HFF-Myc (cell line): Measurements from ENCODE around the gene WNT9B.
A peak's percentile ranks its signal among the peaks of the same experiment; 100 is the strongest.

Experiments
- DNase-seq: peaks from one replicate; pipeline ENCODE4 v3.0.0-alpha.2; 2011; ENCODE audit warnings: low read depth; ENCODE audit errors: extremely low read depth
- H3K4me3 ChIP-seq: replicated peaks from 2 replicates; pipeline ENCODE4 v1.5.1; 2011; ENCODE audit warnings: low read depth, mild to moderate bottlenecking, control low read depth, low read length
- TF ChIP-seq, protein P1 (sequence below): IDR thresholded peaks from 2 replicates; pipeline ENCODE4 v1.5.1; 2012; ENCODE audit warnings: mild to moderate bottlenecking, low read depth, low read length, control low read depth; ENCODE audit errors: missing control alignments

The WNT9B gene

DNA sequence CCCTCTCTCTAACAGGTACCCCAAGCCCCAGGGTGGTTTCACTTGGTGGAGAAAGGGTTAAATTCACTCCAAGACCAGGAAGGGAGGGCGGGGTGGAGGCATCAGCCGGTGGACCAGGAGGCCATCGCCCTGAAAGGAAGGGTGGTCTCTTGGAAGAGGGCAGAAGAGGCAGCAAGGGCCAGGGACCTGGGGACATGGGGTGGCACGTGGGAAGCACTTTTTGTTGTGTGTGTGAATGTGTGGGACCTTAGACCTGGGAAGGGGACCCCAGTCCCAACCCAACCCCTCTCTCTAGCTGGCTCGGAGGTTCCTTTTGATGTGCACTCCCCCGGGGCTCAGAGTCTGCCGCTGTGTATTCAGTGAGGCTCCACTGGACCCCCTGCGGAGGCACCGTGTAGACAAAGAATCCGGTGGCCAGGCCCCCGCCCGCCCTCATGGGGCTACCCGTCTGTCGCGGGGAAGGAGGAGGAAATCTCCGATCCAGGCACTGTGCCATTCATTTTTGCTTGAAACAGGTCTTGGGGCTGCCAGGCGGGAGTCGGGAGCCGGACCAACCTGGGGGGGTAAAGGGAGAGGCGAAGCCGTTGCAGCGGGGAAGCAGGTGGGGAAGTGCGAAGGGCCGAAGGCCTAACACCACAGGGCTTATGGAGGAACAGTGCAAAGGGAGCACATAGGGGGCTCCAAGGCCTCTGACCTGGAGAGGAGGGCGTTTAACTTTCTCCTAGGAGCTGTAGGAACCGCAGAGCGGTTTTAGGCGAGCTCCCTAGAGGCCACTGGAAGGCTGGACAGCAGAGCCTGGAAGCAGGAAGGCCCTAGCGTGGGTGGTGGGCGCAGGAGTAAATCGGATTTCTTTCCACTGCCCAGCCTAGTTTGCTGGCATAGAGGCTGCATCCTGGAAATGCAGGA is 29.6 kb upstream of the WNT9B start:
- TF ChIP-seq, protein P1, sequence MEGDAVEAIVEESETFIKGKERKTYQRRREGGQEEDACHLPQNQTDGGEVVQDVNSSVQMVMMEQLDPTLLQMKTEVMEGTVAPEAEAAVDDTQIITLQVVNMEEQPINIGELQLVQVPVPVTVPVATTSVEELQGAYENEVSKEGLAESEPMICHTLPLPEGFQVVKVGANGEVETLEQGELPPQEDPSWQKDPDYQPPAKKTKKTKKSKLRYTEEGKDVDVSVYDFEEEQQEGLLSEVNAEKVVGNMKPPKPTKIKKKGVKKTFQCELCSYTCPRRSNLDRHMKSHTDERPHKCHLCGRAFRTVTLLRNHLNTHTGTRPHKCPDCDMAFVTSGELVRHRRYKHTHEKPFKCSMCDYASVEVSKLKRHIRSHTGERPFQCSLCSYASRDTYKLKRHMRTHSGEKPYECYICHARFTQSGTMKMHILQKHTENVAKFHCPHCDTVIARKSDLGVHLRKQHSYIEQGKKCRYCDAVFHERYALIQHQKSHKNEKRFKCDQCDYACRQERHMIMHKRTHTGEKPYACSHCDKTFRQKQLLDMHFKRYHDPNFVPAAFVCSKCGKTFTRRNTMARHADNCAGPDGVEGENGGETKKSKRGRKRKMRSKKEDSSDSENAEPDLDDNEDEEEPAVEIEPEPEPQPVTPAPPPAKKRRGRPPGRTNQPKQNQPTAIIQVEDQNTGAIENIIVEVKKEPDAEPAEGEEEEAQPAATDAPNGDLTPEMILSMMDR, result no peak
- DNase-seq, result no peak
- H3K4me3 ChIP-seq, result no peak overlapping the region

DNA sequence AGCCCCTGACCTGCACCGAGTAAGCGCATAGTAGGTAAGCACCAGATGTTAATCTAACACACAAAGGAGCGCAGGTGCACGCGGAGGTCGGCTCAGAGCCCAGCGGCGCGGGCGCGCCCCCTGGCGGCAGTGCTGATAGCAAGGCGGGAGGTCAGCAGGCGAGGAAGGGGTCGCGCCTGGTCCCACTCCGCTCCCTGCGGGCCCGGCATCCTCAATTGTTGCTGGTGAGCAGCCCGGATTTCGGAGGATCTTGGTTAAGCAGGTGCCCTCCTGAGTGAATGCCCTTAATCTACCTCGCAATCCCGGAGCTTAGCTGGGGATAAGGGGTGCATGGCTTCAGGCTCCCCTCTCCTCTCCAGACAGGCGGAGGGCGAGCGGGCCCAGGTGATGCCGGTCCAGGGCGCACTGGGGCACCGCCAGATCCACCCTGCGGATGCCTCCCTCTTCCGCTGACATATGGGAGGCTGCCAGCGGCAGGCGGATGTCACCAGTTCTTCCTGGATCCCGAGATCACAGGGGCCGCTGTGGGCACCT is 28.9 kb upstream of the WNT9B start:
- no peak overlapping the region for H3K4me3 ChIP-seq
- TF ChIP-seq, protein P1, result peak; percentile 79
- DNase-seq, result no peak

DNA sequence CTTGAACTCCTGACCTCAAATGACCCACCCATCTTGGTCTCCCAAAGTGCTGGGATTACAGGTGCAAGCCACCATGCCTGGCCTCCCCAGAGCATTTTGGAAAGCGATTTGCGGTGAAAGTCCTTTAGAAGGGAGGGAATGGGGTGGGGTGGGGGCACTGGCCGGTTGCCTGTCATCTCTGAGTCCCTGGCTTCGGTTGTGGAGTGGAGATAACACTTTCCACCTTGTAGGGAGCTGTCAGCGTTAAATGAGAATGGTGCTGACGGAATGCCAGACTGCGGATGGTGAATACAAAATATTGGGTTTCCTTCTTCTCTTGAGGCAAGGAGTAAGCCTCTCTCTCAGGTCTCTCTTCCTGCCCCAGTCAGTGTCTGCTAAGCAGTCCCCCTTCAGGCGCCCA is 27.7 kb upstream of the WNT9B start:
- TF ChIP-seq, protein P1, result no peak
- H3K4me3 ChIP-seq, result no peak overlapping the region

DNA sequence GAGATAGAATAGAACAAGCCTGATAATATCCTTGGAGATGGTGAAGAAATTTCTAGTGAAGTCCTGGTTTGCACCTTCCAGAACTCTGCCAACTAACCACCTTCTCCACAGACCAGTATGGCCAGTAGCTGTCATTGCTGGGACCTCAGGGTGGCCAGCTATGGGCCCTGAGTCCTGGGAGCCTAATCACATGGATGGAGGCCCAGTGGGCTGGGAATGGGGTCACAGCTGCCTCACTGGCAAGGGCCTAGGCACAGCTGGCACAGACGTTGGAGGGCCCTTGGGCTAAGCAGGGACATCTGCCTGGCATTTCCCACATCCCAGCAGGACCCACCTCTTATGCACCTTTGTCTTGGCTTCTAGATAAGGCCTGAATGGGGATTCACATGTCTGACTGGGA is 25.3 kb upstream of the WNT9B start:
- TF ChIP-seq, protein P1, result no peak
- DNase-seq, result no peak
- no peak overlapping the region for H3K4me3 ChIP-seq

More for the DNA sequence above, 27.7 kb upstream of the WNT9B start:
- no peak for DNase-seq

DNA sequence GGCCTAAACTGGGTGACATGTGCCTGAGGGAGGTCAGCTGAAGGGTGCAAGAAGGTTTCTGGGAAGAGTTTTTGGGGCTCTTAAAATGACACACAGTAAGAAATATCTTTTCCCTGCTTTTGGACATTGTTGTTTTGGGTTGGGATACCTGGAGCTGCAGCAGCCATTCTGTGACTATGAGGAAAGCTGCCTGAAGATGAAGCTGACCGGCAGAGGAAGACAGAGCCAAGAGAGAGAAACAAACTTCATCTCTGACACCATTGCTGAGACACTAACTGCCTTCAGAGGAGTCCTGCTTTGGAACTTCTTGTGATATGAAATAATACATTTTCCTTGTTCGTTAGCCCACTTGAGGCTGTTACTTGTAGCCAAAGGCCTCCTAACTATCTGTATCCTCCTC is 24.1 kb upstream of the WNT9B start:
- TF ChIP-seq, protein P1, result no peak
- DNase-seq, result no peak
- H3K4me3 ChIP-seq, result no peak overlapping the region

DNA sequence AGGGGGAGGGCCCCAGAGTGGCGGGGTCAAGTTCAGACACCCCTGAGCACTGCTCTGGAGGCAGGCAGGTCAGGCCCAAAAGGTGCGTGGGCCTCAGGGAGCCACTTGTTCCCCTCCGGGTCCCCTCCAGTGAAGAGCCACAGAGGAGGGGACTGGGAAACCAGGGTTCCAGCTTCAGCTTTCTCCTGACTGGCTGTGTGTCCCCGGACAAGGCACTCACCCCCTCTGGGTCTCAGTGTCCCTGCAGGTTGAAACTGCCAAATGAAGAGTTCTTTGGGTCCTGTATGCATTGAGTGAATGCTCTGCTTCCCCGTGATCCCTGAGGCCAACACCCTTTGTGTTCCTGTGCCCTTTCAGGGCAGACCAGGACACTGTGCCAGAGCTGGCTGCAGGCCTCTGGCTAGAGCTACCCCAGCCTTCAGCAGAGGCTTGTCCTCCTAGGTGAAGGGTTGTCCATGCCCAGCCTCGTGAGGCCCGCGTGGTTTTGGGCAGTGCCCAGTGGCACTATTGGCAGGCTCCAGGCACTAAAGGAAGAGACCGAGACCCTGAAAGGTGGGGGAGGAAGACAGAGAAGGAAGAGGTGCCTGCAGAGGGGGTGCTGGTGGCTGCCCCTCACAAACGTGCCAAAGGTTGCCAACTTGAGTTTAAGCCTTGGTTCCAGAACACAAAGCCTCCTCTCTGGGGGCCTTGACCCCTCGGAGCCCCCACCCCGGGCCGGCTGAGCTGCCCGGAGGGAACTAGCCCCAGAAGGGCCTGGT is 19.6 kb upstream of the WNT9B start:
- no peak for DNase-seq
- TF ChIP-seq, protein P1, result no peak
- H3K4me3 ChIP-seq, result no peak overlapping the region
